HG02798 (cell line): Measurements from ENCODE around the gene CROT.

ENCODE experiments used
- ATAC-seq: cut with Tn5 transposase; IDR thresholded peaks from one replicate; pipeline ENCODE4 v1.9.1; 2021; ENCODE audit warnings: mild to moderate bottlenecking; ENCODE audit not compliant: unreplicated experiment, poor library complexity

CROT gene

DNA sequence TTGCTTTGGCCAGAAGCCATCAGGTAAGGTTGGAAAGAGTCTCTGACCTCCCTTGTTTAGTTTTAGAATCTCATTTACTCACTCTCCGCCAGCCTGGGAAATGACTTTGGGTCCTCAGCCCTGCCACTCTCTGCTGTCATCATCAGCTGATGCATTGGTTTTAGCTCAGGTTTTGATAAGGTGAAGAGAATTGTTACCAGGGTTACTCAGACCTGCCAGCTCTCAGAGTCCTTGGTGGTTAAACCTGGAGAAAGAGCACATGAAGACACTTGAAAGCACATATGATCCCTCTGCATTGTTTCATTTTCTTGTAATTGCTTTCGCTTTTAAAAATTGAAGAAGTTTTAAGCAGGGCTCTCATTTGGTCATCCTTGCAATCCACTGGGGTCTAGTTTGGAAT lies 4.0 kb upstream of the CROT start:
- ATAC-seq: no peak

DNA sequence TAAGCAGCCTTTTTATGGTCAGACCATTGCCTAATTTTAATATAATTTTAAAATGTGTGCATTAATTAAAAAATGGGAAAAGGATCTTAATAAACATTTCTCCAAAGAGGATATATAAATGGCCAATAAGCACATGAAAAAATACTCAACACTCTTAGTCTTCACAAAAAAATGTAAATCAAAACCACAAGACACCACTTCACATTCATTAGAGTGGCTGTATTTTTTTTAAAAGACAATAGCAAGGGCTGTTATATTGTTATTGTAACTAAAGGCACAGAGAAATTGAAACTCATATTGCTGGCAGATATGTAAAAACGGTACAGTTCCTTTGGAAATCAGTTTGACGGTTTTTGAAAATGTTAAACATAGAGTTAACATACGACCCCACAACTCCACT lies 3.2 kb upstream of the CROT start:
- ATAC-seq: no peak

DNA sequence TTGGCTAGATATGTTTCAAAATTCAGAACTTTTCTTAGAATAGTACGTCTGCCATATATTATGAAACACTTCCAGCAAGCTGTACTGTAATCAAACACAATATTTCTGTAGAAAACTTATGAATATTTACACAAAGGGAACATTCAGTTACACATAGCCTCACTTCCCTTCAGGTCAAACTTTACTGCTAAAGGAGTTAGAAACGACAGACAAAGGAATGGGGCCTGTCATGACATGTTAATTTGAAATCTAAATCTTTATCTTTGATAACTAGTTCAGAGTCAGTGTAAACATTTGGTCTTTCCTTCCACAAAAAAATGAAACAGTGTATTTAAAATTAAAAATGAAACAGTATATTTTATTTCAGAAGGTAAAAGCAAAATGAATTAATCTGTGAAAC lies 1.0 kb upstream of the CROT start:
- ATAC-seq: no peak

DNA sequence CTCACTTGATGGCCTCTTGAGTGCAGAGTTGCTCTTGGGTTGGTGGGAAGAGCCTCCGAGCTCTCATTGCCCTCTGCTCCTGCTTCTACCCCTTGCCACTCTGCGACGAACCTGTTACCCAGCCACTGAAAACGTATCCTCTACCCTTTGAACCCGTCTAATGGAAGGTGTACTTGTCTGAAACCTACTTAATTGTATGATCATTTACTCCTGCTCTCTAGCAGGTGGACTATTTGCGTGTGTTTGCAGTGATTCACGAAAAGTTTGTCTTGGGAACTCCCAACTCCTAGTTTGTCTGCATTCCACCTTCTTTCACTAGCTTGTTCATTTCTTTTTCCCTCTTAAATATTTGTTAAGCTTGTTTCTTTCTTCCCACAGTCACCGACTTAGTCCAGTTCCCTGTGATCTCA lies 503 bp downstream of the CROT start:
- ATAC-seq: peak; percentile 2

DNA sequence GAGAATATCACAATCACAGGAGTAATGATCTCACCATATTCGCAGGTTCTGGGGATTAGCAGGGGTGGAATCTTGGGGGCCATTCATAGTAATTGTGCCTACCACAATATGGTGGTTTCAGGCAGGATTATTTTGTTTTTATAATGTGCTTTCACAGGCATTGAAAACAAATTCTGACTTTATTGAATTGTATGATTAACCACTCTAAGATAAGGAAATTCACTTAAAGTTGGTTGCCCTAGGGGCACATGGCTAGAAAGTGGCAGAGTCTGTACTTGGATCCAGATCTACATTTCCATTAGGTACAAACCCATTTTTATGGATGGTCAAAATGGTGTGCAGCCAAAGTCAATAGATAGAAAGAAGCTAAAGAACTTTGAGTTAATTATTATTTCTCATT lies 1.7 kb downstream of the CROT start:
- ATAC-seq: no peak

DNA sequence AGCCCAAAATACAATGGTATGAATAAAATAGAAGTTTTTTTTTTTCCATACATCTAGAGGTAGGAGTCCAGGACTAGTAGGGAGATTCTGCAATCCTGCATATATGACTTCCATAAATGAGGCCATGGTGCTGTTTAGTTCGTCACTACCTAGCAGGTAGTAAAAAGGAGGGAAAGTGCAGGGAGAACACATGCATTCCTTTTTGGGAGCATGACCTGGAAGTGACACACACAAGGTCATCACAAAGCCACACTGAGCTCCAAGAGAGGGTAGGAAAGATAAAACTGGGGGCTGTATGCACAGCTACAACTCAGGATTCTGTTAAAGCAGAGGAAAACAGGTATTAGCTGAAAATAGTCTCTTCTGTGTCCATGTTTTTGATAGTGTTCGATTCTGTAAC lies 2.2 kb downstream of the CROT start:
- ATAC-seq: no peak

DNA sequence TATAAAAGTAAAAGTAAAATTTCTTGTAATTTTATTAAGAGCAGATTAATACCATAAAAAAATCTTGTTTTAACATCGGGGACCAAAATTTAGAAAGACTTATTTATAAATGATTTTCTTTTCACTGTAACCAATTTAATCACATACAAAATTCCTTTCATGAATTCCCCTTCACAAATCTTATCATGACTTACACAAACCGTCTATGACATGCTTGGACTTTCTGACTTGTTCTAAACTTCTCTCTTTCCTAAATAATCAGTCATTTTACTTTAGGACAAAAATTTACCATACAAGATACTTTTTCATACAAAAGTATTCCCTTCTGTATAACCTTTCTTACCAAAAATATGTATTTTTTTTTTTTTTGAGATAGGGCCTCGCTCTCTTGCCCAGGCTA lies 9.3 kb downstream of the CROT start:
- no peak for ATAC-seq

DNA sequence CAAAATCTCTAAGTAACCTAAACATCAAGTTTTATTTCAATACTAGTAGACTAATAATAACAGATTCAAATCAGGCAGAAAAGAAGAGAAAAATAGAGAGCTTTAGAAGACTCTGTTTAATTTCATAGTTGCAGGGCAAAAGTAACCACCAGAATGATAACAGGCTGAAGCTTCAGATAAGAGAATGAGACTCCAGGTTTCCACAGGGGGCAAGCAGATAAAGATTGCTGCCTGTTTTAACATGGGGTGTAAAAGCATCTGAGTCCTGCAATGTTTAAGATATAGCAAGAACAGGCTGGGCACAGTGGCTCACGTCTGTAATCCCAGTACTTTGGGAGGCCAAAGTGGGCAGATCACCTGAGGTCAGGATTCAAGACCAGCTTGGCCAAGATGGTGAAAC lies 11.0 kb downstream of the CROT start:
- no peak for ATAC-seq

DNA sequence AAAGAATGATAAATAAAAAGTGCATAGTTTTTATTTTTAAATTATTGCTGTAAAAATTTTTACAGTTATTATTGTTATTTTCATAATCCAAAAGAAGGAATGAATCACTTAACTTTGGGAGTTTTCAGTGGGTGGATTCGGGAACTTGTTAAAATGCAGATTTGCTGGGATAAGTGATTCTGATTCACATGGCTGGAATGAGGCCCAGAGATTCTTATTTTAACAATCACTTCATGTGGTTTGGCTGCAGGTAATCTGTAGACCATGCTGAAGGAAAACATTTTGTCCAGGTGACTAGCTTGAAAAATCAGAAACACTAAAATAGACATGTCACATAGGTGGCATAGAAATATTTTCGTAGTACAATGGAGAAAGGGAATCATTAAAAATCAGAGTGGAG lies 13.9 kb downstream of the CROT start:
- ATAC-seq: no peak

DNA sequence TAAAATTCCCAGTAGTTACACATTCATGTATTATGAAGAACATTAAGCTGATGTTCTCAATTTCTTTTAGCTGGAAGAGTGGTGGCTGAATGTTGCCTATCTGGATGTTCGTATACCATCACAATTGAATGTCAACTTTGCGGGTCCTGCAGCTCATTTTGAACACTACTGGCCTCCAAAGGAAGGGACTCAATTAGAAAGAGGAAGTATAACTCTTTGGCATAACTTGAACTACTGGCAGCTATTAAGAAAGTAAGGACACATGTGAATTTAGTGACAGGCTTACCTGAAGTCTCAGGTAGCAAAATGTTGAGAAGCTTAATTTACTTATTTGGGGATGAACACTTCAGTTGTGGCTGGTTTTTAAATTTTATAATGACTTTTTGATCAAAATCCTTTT lies 15.9 kb downstream of the CROT start:
- no peak for ATAC-seq

DNA sequence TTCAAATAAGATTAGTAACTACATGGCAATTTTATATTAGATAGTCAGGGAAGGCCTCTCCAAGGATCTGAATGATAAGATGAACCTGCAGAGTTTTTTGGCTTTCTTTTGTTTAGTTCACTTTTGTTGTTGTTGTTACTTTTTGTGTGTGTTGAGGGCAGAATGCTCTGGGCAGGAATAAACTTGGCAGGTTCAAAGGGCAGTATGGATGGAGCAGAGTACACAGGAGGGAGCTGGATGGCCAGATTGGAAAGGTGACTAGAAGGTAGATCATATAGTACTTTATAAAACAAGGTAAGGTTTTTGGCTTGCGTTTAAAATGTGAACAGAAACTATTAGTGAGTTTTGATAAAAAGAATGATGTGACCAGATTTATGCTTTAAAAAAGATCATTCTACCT lies 17.9 kb downstream of the CROT start:
- no peak for ATAC-seq

DNA sequence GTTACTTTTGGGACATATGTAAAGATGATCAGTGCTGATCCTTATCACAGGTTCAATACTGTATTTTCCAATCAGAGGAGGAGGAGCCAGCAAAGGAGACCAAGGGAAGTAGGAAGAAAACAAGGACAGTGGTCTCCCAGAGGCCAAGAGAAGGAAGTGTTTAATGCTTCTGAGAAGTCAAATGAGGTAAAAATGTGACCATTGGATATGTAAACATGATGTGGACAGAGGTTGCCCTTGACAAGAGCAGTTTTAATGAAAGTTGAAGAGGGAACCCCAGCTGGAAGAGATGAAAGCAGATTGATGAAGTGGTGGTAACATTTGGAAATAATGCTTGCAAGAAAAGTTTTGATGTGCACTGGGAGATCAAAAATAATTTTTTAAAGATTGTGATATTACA lies 18.8 kb downstream of the CROT start:
- ATAC-seq: no peak

DNA sequence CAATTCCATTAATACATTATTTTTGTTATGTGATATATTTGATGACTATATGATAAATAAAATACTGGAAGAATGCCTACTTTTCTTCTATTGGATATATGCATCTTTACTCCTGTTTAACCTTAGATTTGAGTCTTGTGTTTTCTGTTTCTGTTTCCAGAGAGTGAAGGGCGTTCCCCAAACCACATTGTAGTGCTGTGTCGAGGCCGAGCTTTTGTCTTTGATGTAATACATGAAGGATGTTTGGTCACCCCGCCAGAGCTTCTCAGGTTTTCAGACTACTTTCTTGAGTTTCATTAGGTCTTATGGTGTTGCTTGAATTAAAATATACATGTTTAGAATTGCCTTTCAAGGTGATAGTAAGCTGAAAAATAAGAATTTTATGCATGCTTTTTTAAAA lies 23.8 kb downstream of the CROT start:
- ATAC-seq: no peak

DNA sequence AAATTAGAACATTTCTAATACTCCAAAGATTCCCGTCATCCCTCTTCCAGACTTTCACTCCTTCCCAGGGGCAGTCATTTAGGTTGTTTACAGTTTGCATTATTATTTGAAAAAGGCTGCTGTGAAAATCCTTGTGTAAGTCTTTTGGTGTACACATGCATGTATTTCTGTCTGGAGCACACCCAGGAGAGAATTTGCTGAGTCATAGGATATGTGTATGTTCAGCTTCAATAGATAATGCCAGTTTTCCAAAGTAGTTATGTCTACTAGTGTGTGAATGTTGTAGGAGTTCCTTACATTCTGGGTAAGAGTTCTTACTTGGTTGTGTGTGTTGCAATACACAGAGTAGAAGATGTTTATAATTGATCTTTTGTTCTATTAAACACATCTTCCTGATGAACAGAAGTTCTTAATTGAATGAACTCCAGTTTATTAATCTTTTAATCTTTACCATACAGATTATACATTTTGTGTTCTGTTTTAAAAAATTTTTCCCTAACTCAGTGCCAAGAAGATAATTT lies 25.3 kb downstream of the CROT start:
- ATAC-seq: no peak

DNA sequence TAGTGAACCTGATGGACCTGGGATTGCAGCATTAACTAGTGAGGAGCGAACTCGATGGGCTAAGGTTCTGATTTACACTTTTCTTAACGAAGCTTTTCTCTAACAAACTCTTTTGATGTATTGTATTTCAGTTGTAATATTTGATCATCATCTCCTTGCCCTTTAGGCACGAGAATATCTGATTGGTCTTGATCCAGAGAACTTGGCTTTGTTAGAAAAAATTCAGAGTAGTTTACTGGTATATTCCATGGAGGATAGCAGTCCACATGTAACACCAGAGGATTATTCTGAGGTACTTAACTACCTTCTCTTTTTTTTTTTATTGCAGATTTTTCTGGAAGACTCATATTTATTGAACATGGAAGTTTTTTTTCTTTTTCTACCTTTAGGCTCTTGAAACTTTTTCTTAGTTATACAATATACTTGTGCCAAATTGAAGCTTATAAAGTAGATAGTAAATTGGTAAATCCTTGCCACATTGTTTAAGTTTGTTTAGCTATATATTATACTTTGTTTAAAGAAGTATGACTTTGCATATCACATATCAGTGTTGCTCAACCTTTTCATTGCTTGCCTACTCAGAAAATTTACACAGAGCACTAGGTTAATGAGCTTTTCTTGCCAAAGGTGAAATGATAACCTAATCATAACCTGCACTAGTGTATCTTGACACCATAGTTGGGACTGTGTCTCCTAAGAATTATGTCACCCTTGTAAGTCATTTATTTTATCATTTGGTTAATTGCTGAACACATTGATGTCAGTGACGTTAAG lies 30.4 kb downstream of the CROT start:
- ATAC-seq: no peak

DNA sequence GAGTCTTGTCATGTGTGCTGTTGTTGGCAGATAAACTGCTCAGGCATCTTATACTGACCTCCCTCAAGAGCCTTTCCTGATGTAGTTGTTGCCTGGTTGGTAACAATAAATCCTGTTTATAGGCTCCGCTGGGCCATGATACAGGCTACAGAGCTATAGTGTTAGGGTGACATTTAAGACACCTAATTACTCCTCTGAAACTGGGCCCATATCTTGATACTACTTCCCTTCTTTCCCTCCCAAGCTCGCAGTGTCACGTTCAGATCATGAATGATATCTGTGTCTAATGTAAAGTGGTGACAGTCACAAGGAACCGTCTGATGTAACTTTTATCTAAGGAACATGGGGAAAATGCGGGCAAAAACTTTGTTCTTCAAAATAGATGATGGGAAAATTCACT lies 35.4 kb downstream of the CROT start:
- no peak for ATAC-seq

DNA sequence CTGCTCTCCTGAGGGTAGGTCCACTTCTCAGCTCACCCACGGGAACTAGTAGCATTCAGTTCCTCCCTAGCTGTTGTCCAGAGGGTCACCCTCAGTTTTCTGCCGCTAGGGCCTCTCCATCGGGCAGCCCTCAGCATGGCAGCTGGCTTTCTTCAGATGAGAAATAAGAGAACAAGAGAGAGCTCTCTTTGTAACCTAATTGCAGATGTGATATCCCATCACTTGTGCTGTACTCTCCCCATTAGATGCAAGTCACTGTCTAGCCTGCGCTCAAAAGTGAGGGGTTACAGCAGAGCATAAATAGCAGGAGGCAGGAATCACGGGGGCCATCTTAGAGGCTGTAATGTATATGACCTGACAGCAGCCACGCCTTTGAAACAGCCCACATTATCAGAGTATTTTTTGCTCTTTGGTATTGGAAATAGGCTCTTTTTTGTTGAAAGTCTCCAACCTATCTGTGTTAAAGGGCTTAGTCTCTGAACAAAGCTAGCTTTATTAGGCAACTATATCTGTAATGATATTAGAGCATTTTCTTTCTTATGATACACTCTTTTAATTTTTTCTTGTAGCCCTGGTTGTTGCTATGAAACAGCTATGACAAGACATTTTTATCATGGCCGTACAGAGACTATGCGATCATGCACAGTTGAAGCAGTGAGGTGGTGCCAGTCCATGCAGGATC lies 45.7 kb downstream of the CROT start:
- no peak for ATAC-seq

DNA sequence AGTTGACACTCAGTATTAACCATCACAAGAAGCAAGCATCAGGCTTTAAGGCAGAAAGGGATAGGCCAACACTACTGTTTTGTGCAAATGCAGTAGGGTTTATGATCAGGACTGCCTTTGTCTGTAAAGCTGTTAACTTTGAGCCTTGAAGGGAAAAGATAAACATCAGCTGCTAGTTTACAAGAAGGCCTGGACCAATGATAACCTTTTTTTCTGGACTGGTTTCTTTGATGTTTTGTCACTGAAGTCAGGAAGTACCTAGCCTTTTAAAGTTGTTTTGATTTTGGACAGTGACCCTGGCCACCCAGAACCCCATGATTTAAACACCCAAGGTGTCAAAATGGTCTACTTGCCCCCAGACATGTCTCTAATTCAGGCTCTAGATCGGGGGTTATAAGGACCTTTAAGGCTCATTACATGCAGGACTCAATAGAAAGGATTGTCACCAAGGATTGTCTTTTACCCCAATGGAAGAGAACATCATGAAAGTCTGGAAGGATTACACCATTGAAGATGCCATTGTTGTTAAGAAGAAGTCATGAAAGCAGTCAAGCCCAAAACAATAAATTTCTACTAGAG lies 50.1 kb downstream of the CROT start:
- ATAC-seq: no peak

DNA sequence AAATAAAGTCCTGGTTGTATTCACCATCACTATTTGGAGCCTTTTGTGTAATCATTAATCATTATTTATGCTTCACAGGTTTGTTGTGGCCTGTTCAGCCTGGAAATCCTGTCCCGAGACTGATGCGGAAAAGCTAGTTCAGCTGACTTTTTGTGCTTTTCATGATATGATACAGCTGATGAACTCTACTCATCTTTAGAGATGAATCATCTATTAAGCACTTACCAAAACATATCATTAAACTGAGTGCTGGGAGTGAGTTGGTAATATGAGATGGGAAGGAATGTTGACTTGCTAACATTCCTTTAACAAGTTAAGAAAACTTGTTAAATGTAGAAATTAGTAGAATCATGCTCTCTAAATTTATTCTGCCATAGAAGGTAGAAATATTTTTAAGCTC lies 53.0 kb downstream of the CROT start:
- ATAC-seq: no peak

DNA sequence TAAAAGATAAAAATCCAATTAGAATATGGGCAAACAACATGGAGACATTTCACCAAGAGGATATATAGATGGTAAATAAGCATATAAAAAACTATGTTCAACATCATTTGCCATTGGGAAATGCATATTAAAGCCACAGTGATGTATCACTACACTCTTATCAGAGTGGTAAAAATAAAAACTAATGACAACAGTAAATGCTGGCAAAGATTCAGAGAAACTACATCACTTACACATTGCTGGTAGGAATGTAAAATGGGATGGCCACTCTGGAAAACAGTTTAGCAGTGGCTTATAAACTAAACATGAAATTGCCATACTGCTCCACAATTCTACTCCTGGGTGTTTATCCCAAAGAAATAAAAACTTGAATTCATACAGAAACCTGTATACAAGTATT lies 59.2 kb downstream of the CROT start:
- no peak for ATAC-seq

DNA sequence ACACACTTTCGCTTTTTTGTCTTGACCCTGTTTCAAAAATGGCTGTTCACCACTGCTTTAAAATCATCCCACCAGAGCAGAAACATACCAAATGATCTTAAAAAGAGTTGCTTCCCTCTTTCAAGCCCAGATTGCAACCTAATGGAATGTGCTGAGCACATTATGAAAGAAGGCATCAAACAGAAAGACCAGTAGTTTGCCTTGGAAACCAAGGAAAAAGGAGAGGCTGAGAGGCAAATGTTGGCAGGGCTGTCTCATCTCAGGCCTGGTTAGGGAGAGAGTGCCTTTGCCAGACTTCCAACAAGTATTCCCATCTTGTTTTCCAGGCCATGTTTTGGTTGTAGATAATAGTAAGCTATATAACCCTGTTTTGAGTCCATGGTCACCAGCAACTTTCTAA lies 65.7 kb downstream of the CROT start:
- ATAC-seq: no peak

DNA sequence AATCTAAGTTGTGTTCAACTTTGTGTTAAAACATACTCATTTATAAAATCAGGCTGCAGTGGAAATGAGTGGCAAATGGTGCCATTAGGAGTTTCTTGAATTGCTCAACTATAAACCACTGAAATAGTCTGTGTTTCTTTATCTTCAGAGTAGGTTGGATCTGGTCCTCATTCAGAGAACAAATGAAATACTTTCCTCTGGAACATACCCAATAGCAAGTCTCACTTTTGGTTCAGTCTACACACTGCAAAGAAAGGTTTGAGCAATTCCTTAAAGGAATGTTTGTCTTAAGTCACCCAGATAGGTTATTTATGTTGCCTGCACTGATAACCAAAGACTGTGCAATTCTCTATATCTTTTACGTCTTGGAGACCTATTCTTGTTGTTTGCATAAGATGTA lies 67.6 kb downstream of the CROT start:
- ATAC-seq: no peak
